Limb (tissue), 2 donors: ENCODE data around the gene KRTAP10-8.
"Not testable (repeated sequence)": the region's sequence is repeated elsewhere in the genome, so short reads cannot be mapped to it uniquely, and the experiment has no call there.

Experiments used
- DNase-seq, 2 donors: peaks; one replicate each; pipeline ENCODE4 v3.0.0-alpha.2; 2016; ENCODE audit errors: extremely low spot score in 2 of 2

KRTAP10-8 gene

GRCh38 chr21:44598061-44598460 lies 13.8 kb upstream of the KRTAP10-8 start:
- no peak for DNase-seq

DNA sequence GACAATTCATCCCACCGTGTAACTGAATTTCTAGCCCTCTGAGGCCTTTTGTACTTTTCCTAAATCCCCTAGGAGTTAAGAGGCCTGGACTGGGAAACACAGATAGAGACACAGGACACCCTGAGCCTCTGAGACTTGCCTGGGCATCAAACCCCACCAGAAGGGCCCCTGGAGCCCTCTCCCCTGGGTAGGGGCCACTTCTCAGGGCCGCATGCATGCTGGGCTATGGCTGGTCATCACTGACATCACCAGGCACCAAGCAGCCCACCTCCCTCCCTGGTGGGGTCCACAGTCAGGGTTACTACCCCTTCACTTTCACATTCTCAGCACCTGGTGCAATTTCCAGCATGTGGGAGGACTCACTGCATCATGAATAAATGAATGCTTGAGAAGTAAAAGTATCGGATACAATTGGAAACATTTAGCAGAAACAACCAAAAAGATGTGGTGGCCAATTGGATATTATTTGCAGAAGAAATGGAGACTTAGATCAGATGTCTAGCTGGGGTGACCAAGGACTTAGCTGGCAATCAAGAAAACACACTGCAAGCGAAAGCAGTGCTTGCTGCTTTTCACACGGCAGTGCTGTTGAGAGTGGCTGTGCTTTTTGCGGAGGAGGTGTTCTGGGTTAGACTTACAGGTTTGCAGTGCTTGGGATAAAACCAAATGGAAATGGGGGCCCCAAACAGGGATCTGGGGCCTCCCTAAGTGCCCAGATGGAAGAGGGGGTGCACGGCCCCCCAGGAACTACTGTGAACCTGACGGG lies 12.4 kb upstream of the KRTAP10-8 start:
- no peak for DNase-seq

DNA sequence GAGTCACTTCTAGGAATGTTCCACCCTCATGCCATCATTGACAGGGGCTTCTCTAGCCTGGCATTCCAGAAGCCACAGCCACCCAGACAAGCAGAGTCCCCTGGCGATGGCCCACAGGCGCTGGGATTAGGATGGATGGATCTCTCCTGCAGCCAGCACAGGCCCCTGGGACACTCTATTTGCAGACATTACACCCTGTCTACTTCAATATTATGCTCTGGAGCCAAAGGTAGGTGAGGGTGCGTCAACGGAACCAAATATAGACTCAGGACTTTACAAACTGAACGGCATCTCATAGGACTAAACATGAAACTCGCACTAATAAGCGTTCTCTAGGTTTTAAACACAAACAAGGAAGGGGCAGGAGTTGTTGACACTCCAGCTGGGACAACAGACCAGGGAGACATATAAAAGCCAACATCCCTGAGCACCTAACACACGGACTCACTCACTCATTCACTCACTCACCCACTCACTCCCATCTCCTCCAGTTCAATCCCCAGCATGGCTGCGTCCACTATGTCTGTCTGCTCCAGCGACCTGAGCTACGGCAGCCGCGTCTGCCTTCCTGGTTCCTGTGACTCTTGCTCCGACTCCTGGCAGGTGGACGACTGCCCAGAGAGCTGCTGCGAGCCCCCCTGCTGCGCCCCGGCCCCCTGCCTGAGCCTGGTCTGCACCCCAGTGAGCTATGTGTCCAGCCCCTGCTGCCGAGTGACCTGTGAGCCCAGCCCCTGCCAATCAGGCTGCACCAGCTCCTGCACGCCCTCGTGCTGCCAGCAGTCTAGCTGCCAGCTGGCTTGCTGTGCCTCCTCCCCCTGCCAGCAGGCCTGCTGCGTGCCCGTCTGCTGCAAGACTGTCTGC lies 11.5 kb upstream of the KRTAP10-8 start, which contains the start of gene KRTAP10-7:
KRTAP10-7 (plus strand) TSS at position 480 of the 861 bp plus-strand sequence; CDS start at position 505, 25 bp downstream.
- not testable (repeated sequence) for DNase-seq

DNA sequence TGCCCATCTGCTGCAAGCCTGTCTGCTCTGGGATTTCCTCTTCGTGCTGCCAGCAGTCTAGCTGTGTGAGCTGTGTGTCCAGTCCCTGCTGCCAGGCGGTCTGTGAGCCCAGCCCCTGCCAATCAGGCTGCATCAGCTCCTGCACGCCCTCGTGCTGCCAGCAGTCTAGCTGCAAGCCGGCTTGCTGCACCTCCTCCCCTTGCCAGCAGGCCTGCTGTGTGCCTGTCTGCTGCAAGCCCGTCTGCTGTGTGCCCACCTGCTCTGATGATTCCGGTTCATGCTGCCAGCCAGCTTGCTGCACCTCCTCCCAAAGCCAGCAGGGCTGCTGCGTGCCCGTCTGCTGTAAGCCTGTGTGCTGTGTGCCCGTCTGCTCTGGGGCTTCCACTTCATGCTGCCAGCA lies 10.8 kb upstream of the KRTAP10-8 start:
- DNase-seq: not testable (repeated sequence)

GRCh38 chr21:44601596-44602462 lies 10.1 kb upstream of the KRTAP10-8 start:
- DNase-seq: no peak

- no peak for DNase-seq
Observed at GRCh38 chr21:44602463-44602850, 9.4 kb upstream of the KRTAP10-8 start.

- DNase-seq: no peak
Observed at GRCh38 chr21:44603109-44603875, 8.6 kb upstream of the KRTAP10-8 start.

DNA sequence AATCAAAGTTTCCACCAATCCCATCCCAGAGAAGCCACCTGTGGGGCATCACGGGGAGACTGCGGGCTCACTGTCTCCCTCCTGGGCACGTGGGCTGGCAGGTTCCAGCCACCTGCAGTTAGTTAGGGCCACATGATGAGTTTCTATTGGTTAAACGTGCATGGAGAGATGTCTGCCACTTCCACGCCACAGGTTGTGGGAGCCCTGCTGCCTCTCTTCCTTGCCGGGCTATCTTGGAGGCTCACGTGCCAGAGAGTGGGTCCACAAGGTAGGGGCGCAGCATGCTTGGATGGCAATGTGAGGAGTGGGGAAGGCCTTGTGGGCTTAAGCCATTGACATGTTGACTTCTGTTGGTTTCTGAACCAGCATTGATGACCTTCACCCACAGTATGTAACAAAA lies 8.0 kb upstream of the KRTAP10-8 start:
- DNase-seq: no peak

- DNase-seq: no peak
Observed at GRCh38 chr21:44606495-44606894, 5.4 kb upstream of the KRTAP10-8 start.

DNA sequence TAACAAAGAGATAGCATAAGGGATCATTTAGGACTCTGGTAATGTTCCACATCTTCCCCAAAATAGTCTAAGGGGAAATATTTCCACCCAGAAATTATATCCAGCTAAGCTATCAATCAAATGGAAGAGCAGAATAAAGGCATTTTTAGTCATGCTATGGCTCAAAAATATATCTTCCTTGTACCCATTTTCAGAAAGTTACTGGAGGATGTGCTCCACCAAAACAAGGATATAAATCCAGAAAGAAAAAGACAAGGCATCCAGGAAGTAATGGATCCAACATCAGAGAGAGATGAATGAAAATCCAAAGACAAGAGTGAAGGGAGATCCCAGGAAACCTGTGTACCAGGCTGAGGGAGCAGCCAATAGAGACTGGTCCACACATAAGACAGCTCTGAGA lies 2.7 kb upstream of the KRTAP10-8 start:
- DNase-seq: no peak

DNA sequence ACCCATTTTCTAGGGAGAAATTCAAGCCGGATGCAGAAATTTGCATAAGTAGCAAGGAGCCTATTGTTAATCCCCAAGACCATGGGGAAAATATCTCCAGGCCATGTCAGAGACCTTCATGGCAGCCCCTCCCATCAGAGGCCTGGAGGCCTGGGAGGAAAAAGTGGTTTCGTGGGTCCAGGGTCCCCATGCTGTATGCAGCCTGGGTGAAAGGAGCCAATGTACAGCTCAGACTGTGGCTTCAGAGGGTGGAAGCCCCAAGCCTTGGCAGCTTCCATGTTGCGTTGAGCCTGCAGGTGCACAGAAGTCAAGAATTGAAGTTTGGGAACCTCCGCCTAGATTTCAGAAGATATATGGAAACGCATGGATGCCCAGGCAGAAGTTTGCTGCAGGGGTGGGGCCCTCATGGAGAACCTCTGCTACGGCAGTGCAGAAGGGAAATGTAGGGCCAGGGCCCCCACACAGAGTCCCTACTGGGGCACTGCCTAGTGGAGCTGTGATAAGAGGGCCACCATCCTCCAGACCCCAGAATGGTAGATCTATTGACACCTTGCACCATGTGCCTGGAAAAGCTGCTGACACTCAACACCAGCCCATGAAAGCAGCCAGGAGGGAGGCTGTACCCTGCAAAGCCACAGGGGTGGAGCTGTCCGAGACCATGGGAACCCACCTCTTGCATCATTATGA lies 1.6 kb upstream of the KRTAP10-8 start:
- DNase-seq: not testable (repeated sequence)

- no peak for DNase-seq
Observed at GRCh38 chr21:44611551-44611950, 328 bp upstream of the KRTAP10-8 start.

DNA sequence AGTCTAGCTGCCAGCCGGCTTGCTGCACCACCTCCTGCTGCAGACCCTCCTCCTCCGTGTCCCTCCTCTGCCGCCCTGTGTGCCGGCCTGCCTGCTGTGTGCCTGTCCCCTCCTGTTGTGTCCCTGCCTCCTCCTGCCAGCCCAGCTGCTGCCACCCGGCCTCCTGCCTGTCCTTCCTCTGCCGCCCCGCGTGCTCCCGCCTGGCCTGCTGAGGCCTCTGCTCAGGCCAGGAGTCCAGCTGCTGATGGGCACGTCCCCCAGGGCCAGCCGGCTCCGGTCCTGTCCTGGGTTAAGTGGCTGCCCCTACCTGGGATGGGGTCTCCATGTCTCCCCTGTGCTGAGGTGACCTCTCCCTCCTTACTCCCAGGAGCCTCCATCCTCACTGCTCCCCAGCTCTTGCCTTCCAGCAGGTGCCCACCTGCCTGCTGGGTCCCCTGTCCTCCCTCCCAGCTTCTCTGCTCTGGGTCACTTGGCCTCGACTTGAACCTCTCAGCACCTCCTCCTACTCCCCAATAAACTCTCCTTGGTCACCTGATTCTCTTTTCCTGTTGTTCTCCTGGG lies 870 bp downstream of the KRTAP10-8 start:
- DNase-seq: no peak

DNA sequence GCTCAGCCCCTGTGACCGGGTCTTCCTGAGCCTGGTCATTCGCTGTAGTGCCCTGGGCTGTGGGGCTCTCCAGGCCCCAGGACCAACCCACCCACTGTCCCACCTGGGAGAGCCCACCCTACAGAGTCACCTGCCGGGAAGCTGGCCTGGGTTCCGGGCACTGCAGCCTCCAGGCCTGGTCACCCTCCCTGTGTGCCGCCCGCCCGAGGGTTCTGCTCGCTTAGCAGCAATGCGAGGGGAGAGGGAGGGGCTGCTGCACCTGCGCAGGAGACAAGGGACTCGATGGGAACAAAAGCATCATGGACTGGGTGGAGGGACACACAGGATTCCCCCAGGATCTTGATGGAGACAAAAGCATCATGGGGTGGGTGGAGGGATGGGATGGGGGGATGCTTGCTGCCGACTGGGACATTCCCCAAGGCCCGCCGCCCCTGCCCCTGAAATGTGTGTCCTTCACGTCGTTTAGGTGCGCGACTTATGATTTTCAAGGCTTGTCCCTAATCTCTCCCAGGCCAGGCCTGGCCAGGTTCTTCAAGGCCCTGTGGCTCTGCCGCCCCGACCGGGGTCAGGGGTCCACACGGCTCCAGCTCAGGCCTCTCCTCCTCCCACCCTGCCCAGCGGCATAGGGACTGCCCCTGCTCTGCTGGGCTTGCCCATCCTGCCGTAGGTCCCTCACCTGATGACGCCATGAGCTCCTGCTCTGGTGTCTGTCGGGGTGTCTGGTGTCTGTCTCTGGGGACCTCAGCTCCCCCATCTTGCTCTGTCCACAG lies 1.7 kb downstream of the KRTAP10-8 start:
- no peak for DNase-seq

DNA sequence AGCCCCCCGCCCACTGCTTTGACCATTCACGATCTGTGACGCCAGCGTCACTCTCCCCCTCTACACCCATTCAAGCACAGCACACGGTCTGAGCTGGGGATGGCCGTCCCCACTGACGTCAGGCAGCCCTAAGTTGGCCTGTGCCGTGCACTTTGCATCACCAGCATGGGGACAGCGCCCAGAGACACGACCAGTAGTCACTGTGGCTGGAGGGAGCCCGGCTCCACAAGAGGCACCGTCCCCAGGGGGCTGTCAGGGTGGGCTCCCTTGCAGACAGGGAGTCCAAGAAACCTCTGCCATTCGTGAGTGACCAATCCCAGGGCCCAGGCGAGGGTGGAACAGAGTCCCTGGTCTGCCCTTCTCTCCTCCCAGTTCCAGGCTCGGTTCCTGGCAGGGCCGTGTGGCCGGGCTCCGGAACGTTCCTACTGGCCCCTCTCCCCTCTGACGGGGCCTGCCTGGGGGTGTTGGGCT lies 2.3 kb downstream of the KRTAP10-8 start:
- no peak for DNase-seq

- DNase-seq: no peak
Observed at GRCh38 chr21:44614961-44615391, 3.1 kb downstream of the KRTAP10-8 start.

- DNase-seq: no peak
Observed at GRCh38 chr21:44615466-44615865, 3.6 kb downstream of the KRTAP10-8 start.

GRCh38 chr21:44615911-44616590 lies 4.2 kb downstream of the KRTAP10-8 start:
- DNase-seq: no peak
